Activated CD8-positive, alpha-beta memory T cell treated with anti-CD3 and anti-CD28 coated beads, Interleukin-2, amount 50 U/mL, for 4 hours (primary cell): ENCODE data around the gene YLPM1.

Experiments
- DNase-seq: peaks from one replicate; pipeline ENCODE4 v3.0.0-alpha.2; 2020

YLPM1 gene

DNA sequence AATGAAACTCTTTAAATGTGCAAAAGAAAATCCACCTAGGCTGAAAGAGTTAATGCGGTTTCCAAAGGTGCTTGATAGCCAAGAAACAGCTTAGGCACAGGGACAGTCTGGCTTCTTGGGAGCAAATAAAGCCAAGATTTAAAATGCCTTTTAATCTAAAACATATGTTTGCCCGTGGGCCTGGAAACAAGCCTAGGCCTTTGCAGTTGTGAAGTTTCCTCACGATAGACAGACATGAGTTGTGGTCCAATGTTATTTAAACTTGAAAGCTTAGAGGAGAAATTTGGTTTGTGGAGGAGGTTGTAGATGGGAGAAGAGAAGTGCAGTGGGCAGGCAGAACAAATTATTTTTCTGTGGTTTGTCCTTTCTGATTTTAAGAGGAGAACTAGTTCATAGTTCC lies 83.1 kb downstream of the YLPM1 start:
- DNase-seq, result no peak

GRCh38 chr14:74846968-74847665 lies 84.0 kb downstream of the YLPM1 start:
- DNase-seq, result no peak

GRCh38 chr14:74848768-74849167 lies 85.7 kb downstream of the YLPM1 start:
- DNase-seq, result no peak

- no peak for DNase-seq
These were observed 89.9 kb downstream of the YLPM1 start for GRCh38 chr14:74852922-74853530.

- no peak for DNase-seq
These were observed 90.5 kb downstream of the YLPM1 start for GRCh38 chr14:74853581-74853980.

DNA sequence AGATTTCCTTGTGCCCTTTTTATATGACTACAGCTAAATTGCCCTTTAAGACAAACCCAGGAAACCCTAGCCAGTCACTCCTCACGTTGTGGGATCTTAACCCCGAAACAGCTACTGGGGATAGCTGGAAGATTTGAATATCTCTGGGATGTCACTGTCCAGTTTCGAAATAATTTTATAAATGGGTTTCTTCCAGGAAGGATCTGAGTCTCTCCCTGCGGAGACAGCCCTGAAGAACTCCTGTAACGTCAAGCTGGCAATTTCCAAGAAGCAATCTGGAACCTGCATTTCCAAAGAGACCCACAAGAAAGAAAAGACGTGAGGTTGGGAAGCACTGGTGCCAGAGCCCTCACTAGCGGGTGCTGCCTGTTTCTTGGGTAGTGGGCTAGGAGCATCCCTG lies 91.9 kb downstream of the YLPM1 start:
- DNase-seq, result no peak

- no peak for DNase-seq
These were observed 92.8 kb downstream of the YLPM1 start for GRCh38 chr14:74855945-74856344.

GRCh38 chr14:74856366-74856765 lies 93.2 kb downstream of the YLPM1 start:
- DNase-seq, result no peak

DNA sequence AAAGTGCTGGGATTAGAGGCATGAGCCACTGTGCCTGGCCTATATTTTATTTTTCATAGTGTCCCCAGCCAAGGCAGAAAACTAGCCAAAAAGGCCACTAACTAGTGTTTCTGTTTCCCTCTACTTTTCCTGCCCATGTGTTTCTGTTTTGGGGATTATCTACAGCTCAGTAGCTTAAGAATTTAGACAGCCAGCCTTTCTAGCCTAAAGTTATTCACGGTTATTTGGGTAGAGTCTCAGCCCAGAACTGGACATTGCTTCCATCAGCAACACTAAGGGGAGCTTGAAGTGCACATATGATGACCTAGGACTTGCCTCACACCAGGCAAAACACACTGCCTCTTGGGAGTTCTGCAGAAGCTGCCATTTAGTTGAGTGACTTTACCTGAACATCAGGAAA lies 94.9 kb downstream of the YLPM1 start:
- DNase-seq, result no peak

GRCh38 chr14:74859757-74860552 lies 96.8 kb downstream of the YLPM1 start:
- DNase-seq, result no peak

- DNase-seq, result peak; percentile 94
These were observed 98.0 kb downstream of the YLPM1 start for GRCh38 chr14:74860899-74861733.

DNA sequence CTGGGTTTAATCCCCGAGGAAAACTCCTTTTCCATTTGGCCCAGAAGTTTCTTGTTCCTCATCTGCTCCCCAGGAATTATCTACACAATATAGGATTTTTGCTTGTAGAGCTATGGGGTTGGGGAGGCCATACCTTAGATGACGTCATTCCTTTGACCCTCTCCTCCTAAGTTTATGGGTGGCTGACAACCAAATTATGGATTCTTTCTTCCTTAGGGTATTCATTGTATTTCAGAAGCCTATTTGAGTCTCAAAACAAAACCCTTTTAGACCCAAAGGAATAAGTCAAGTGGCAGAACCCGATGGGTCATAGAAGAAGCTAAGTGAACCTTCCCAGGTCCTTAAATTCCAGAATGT lies 98.6 kb downstream of the YLPM1 start:
- DNase-seq, result no peak

GRCh38 chr14:74863274-74863673 lies 100.2 kb downstream of the YLPM1 start:
- no peak for DNase-seq

GRCh38 chr14:74864198-74864597 lies 101.1 kb downstream of the YLPM1 start:
- no peak for DNase-seq

GRCh38 chr14:74865156-74865555 lies 102.0 kb downstream of the YLPM1 start:
- DNase-seq, result no peak

- DNase-seq, result no peak
These were observed 103.7 kb downstream of the YLPM1 start for GRCh38 chr14:74866708-74867389.

DNA sequence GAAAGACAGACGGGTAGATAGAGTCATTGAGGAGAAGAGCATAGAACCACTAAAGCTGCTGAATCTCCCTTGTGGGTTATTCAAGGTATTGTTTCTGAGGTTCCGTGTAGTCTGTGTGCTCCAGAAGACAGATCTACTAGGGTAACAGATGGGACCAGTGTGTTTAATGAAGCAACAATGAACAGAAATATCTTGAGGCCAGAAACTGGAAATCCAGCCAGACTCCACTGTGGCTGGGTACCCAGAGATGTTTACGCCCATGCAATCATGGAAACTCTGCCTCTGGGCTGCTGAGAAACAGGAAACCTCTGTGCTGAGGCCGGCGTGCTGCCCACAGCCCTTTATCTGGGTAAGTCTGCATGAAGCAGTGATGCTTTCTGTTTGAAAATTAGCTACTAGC lies 104.6 kb downstream of the YLPM1 start:
- peak; percentile 49 for DNase-seq

DNA sequence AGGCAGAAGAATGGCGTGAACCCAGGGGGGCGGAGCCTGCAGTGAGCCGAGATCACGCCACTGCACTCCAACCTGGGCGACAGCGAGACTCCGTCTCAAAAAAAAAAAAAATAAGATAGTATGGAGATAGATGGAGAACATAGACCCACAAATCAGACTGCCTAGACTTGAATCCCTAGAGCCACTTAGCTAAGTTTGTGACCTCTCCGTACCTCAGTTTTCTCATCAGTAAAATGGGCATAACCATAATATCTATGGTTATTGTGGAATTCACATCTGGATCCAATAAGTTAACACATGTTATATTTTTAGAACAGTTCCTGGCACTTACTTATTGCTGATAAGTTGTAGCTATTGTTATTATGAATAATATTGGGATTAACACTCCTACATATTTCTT lies 105.6 kb downstream of the YLPM1 start:
- no peak for DNase-seq

DNA sequence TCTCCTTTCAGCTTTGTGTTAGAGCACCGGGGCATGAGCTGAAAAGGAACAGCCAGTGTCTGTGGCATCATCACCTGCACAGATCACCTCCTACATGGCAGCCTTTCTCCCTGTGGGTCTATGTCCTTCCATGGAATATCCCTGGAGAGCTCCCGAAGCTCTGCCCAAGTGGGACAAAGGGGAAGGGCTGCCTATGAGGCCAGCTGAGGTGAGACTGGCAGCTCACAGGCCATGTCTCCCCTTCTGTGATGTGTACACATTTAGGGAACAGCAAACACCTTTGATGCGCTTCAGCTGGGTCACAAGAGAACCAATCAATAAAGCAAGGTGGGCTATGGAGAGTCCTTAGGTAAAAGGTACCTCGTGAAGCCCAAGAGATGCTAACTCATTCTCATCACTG lies 108.7 kb downstream of the YLPM1 start:
- DNase-seq, result no peak

- no peak for DNase-seq
These were observed 112.1 kb downstream of the YLPM1 start for GRCh38 chr14:74875204-74875603.

DNA sequence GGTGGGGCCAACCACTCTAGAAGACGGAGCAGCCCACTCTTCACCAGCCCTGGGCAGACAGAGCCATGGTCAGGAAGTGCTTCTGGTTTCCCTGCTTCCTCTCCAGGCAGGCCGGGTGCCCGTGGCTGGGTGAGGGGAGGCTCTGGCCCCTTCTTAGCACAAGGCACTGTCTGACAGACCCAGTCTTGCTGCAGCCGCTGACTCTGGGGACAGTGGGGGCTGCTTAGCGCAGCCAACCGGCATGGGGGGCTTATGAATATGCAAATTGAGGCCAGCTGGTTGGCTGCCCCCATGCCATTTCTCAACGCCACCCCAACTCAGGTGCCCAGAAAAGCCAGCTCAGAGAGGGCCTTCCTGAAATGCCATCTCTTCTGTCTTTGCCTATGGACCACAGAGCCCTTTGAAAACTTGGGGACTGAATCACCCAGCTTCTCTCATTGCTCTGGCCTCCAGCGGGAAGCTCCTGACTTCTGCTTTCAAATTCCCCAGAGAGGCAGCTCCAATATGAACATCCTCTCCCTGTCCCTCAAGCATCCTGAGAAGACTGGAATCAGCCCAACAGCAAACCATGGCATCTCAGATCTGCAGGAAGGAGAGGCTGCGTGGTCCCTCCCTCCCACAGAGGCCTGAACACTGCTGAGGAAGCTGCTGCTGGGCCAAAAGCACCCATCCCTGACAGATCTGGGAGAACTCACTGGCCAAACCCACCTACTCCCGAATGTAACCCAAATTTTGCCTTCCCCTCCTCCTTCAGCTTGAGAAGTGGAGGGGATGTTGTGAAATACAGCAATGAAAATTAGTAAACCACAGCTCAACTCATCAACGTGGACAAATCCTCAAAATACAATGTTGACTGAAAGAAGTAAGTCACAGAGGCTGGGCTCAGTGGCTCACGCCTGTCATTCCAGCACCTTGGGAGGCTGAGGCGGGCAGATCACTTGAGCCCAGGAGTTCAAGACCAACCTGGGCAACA lies 113.1 kb downstream of the YLPM1 start, which contains the start of gene PROX2:
Gene PROX2 (minus strand): TSS at position 205 of the 973 bp plus-strand sequence. CDS start 12,311 bp downstream, outside the sequence.
- DNase-seq, result peak; percentile 23
